HG02759 (cell line): ENCODE data around the gene CAPZB.
"Not testable (repeated sequence)": the region's sequence is repeated elsewhere in the genome, so short reads cannot be mapped to it uniquely, and the experiment has no call there.

Experiments
- ATAC-seq: cut with Tn5 transposase; IDR thresholded peaks from one replicate; pipeline ENCODE4 v1.9.1; 2021; ENCODE audit warnings: mild to moderate bottlenecking, moderate library complexity; ENCODE audit not compliant: unreplicated experiment

Gene CAPZB

GRCh38 chr1:19315378-19316198 is 169.8 kb downstream of the CAPZB start:
- peak; percentile 39 for ATAC-seq

- no peak for ATAC-seq
Observed at GRCh38 chr1:19313961-19314882, 171.1 kb downstream of the CAPZB start.

GRCh38 chr1:19313636-19313959 is 171.7 kb downstream of the CAPZB start:
- no peak for ATAC-seq

- ATAC-seq, result peak; percentile 8
Observed at GRCh38 chr1:19312782-19313635, 172.3 kb downstream of the CAPZB start.

GRCh38 chr1:19311931-19312781 is 173.2 kb downstream of the CAPZB start, which contains the start of the genes AKR7A2 and SLC66A1:
Gene AKR7A2 (minus strand): TSS chr1:19312144. CDS start chr1:19312124, 20 bp downstream.
Gene SLC66A1 (plus strand): TSS chr1:19312326. CDS start chr1:19317678, 5,352 bp downstream.
- peak; percentile 78 for ATAC-seq

GRCh38 chr1:19311503-19311930 is 173.8 kb downstream of the CAPZB start:
- peak; percentile 15 for ATAC-seq

- ATAC-seq, result no peak
Observed at GRCh38 chr1:19310720-19311502, 174.4 kb downstream of the CAPZB start.

GRCh38 chr1:19310061-19310460 is 175.3 kb downstream of the CAPZB start:
- no peak for ATAC-seq

GRCh38 chr1:19309123-19309813 is 176.1 kb downstream of the CAPZB start:
- no peak for ATAC-seq

GRCh38 chr1:19308509-19308907 is 176.8 kb downstream of the CAPZB start:
- no peak for ATAC-seq

GRCh38 chr1:19307794-19308508 is 177.4 kb downstream of the CAPZB start:
- ATAC-seq, result no peak

- no peak for ATAC-seq
Observed at GRCh38 chr1:19306941-19307340, 178.4 kb downstream of the CAPZB start.

GRCh38 chr1:19305880-19306279 is 179.5 kb downstream of the CAPZB start:
- ATAC-seq, result no peak

GRCh38 chr1:19304081-19304480 is 181.3 kb downstream of the CAPZB start:
- ATAC-seq, result not testable (repeated sequence)

GRCh38 chr1:19300211-19300610 is 185.1 kb downstream of the CAPZB start:
- ATAC-seq, result no peak

GRCh38 chr1:19294638-19295037 is 190.7 kb downstream of the CAPZB start:
- no peak for ATAC-seq

- ATAC-seq, result no peak
Observed at GRCh38 chr1:19289244-19289643, 196.1 kb downstream of the CAPZB start.
